GM20000 (cell line): ENCODE data around the gene PSENEN.

Experiments
- DNase-seq: peaks from one replicate; pipeline ENCODE4 v3.0.0; 2012; ENCODE audit warnings: low spot score
- CTCF ChIP-seq: IDR thresholded peaks from 2 replicates; pipeline ENCODE4 v1.5.1; 2012; ENCODE audit warnings: mild to moderate bottlenecking, control low read depth; ENCODE audit errors: extremely low read depth, missing control alignments

Gene PSENEN

GRCh38 chr19:35725216-35725861, 20.1 kb upstream of the PSENEN start:
- no peak for TF ChIP-seq CTCF
- no peak for DNase-seq

- TF ChIP-seq CTCF: no peak
- DNase-seq: no peak
Observed at GRCh38 chr19:35727053-35727955, 18.1 kb upstream of the PSENEN start.

- DNase-seq: no peak
- no peak for TF ChIP-seq CTCF
Observed at GRCh38 chr19:35727956-35728706, 17.3 kb upstream of the PSENEN start.

GRCh38 chr19:35729021-35729420, 16.4 kb upstream of the PSENEN start:
- no peak for DNase-seq
- TF ChIP-seq CTCF: no peak

- DNase-seq: peak; percentile 10
- TF ChIP-seq CTCF: no peak
Observed at GRCh38 chr19:35729763-35730162, 15.7 kb upstream of the PSENEN start.

GRCh38 chr19:35730326-35730725, 15.1 kb upstream of the PSENEN start:
- DNase-seq: peak; percentile 10
- TF ChIP-seq CTCF: no peak

- no peak for TF ChIP-seq CTCF
- no peak for DNase-seq
Observed at GRCh38 chr19:35731353-35731752, 14.1 kb upstream of the PSENEN start.
